Caco-2 (cell line): ENCODE measurements around the gene CWC22. TPM values are rescaled to one million over a fixed set of nuclear protein-coding genes. Genes with fewer than 3 reads are reported as not detected.

ENCODE experiments used
- BruUV-seq: library from RNA; stranded (reverse); fragments of 400-500 nt; replicated peaks from 2 replicates; lab custom pipeline; 2021; lab: Mats Ljungman, UMichigan
- CTCF ChIA-PET: fragments of 300-600 bp; sonication (Branson Sonifier 250); formaldehyde crosslinking; loops from one replicate; lab custom pipeline; 2022; ENCODE audit warnings: antibody characterized with exemption; lab: Charles Lee
- POLR2A ChIA-PET: fragments of 300-600 bp; sonication (Branson Sonifier 250); formaldehyde crosslinking; loops from one replicate; lab custom pipeline; 2022; ENCODE audit warnings: antibody characterized with exemption; lab: Charles Lee
- DNase-seq, 2 experiments: peaks; one replicate each; pipeline versions ENCODE4 v3.0.0 to v3.0.0-alpha.2; 2020 to 2022
- H3K27me3 ChIP-seq: replicated peaks from 2 replicates; pipeline ENCODE4 v1.6.0; 2011; ENCODE audit warnings: low read length; ENCODE audit not compliant: control insufficient read depth, insufficient read depth
- H3K36me3 ChIP-seq: 2 replicates; pipeline ENCODE4 v1.5.1; 2011; ENCODE audit warnings: low read length; ENCODE audit not compliant: control insufficient read depth, insufficient read depth
- H3K4me1 ChIP-seq: fragments of 250-450 bp; sonication (Bioruptor Pico); 2 replicates; pipeline ENCODE4 v1.5.1; 2020; ENCODE audit warnings: mild to moderate bottlenecking
- H3K4me3 ChIP-seq: 2 replicates; pipeline ENCODE4 v1.5.1; 2011; ENCODE audit warnings: low read depth, mild to moderate bottlenecking, control low read depth, low read length
- H3K9me3 ChIP-seq: fragments of 250-450 bp; sonication (Bioruptor Pico); 2 replicates; pipeline ENCODE4 v1.5.1; 2020; ENCODE audit warnings: mild to moderate bottlenecking, moderate library complexity
- H3K27ac Mint-ChIP-seq: one replicate; pipeline ENCODE4 v1.8.0; 2022; ENCODE audit warnings: mixed read lengths; ENCODE audit not compliant: unreplicated experiment
- H3K27me3 Mint-ChIP-seq: one replicate; pipeline ENCODE4 v1.8.0; 2022; ENCODE audit warnings: mixed read lengths; ENCODE audit not compliant: insufficient read depth, unreplicated experiment
- H3K36me3 Mint-ChIP-seq: one replicate; pipeline ENCODE4 v1.8.0; 2022; ENCODE audit warnings: mild to moderate bottlenecking, mixed read lengths; ENCODE audit not compliant: insufficient read depth, unreplicated experiment
- H3K4me1 Mint-ChIP-seq: one replicate; pipeline ENCODE4 v1.8.0; 2022; ENCODE audit warnings: low read depth, mixed read lengths; ENCODE audit not compliant: unreplicated experiment
- H3K4me3 Mint-ChIP-seq: one replicate; pipeline ENCODE4 v1.8.0; 2022; ENCODE audit warnings: mild to moderate bottlenecking, moderate library complexity, mixed read lengths; ENCODE audit not compliant: unreplicated experiment
- H3K9me3 Mint-ChIP-seq: one replicate; pipeline ENCODE4 v1.8.0; 2022; ENCODE audit warnings: mixed read lengths; ENCODE audit not compliant: unreplicated experiment
- CTCF ChIP-seq, 2 experiments: fragments of 200-600 bp in 1 of 2; IDR thresholded peaks; 1 replicate in 1 of 2; 2 replicates in 1 of 2; pipeline versions ENCODE4 v1.5.1 to v1.8.0; 2011 to 2022; ENCODE audit warnings: antibody characterized with exemption in 1 of 2, control low read depth in 1 of 2, inconsistent platforms in 1 of 2, low read depth in 1 of 2, low read length in 1 of 2, mild to moderate bottlenecking in 1 of 2, moderate library complexity in 1 of 2; ENCODE audit not compliant: insufficient read depth in 1 of 2, severe bottlenecking in 1 of 2, unreplicated experiment in 1 of 2
- intact Hi-C: fragments of 100-400 bp; cut with micrococcal nuclease; formaldehyde crosslinking; loops from one replicate; pipeline ENCODE4 v1.10.0; 2022; ENCODE audit not compliant: unreplicated experiment
- total RNA-seq: library from RNA; stranded (reverse); gene quantifications from 2 replicates; pipeline ENCODE4 v1.2.3, GENCODE V29; 2022

The CWC22 gene
- total RNA-seq, 1 experiment from 2014 or later = 20.3 TPM

- CTCF ChIA-PET = no interaction called here
- Histone ChIP-seq H3K27me3 (no peaks in the 10 kb centered on the region), H3K36me3 (no peaks in the 10 kb centered on the region), H3K4me1 (no peaks in the 10 kb centered on the region), H3K9me3 (no peaks in the 10 kb centered on the region), H3K4me3 (no peak overlapping the region)
- peak; percentile 15 to 35 for DNase-seq
- Mint-ChIP-seq H3K9me3 (no peaks in the 10 kb centered on the region), H3K36me3 (no peaks in the 10 kb centered on the region), H3K4me1 (no peaks in the 10 kb centered on the region), H3K4me3 (no peak overlapping the region), H3K27me3 (no peaks in the 10 kb centered on the region), H3K27ac (no peak overlapping the region)
- no peak for TF ChIP-seq CTCF (IDR thresholded peaks at IDR 0.05; ENCODE audit: insufficient read depth in 1 of 2, low read depth in 1 of 2, low read length in 1 of 2, severe bottlenecking in 1 of 2, unreplicated experiment in 1 of 2)
- no TSS peak for BruUV-seq
- intact Hi-C loops = loop anchor here (5.0 kb wide), 2 partner anchors 77 to 527 kb away; partner anchors contain the start of gene ZNF385B
- POLR2A ChIA-PET = no interaction called here
Observed at GRCh38 chr2:179939259-179939658, 67.8 kb downstream of the CWC22 start.

GRCh38 chr2:179938026-179938425 lies 69.1 kb downstream of the CWC22 start:
- no peaks in the 10 kb centered on the region for H3K9me3 Mint-ChIP-seq
- POLR2A ChIA-PET = no interaction called here
- H3K4me1 ChIP-seq = no peaks in the 10 kb centered on the region

GRCh38 chr2:179936654-179937053 lies 70.4 kb downstream of the CWC22 start:
- intact Hi-C loops = loop anchor here (1.0 to 5.0 kb wide), 3 partner anchors 74 to 524 kb away; partner anchors contain the start of gene ZNF385B
- POLR2A ChIA-PET = no interaction called here
- peak; percentile 71 for TF ChIP-seq CTCF (IDR thresholded peaks at IDR 0.05; ENCODE audit: insufficient read depth in 1 of 2, low read depth in 1 of 2, low read length in 1 of 2, severe bottlenecking in 1 of 2, unreplicated experiment in 1 of 2)

More at GRCh38 chr2:179938026-179938425, 69.1 kb downstream of the CWC22 start:
- no peak for TF ChIP-seq CTCF (IDR thresholded peaks at IDR 0.05; ENCODE audit: insufficient read depth in 1 of 2, low read depth in 1 of 2, low read length in 1 of 2, severe bottlenecking in 1 of 2, unreplicated experiment in 1 of 2)
- no peak overlapping the region for H3K4me3 ChIP-seq
- no peak for DNase-seq
- no peaks in the 10 kb centered on the region for H3K27me3 ChIP-seq
- intact Hi-C loops = loop anchor here (5.0 kb wide), 2 partner anchors 76 to 526 kb away; partner anchors contain the start of gene ZNF385B
- CTCF ChIA-PET = no interaction called here
- no peaks in the 10 kb centered on the region for H3K9me3 ChIP-seq
- Mint-ChIP-seq H3K4me1 (no peaks in the 10 kb centered on the region), H3K27me3 (no peaks in the 10 kb centered on the region), H3K4me3 (no peak overlapping the region), H3K36me3 (no peaks in the 10 kb centered on the region), H3K27ac (no peak overlapping the region)
- no TSS peak for BruUV-seq
- H3K36me3 ChIP-seq = no peaks in the 10 kb centered on the region

More at GRCh38 chr2:179936654-179937053, 70.4 kb downstream of the CWC22 start:
- Mint-ChIP-seq H3K36me3 (no peaks in the 10 kb centered on the region), H3K4me3 (no peak overlapping the region), H3K27me3 (no peaks in the 10 kb centered on the region), H3K9me3 (no peaks in the 10 kb centered on the region), H3K27ac (no peak overlapping the region), H3K4me1 (no peaks in the 10 kb centered on the region)
- peak; percentile 57 to 77 for DNase-seq
- H3K4me1 ChIP-seq = no peaks in the 10 kb centered on the region
- no peak overlapping the region for H3K4me3 ChIP-seq
- H3K36me3 ChIP-seq = no peaks in the 10 kb centered on the region
- CTCF ChIA-PET = interaction anchor here (0.6 kb wide), 1 partner anchor 94 kb away, joined by 3 read pairs; no protein-coding TSS in a partner anchor
- no TSS peak for BruUV-seq
- no peaks in the 10 kb centered on the region for H3K27me3 ChIP-seq
- H3K9me3 ChIP-seq = no peaks in the 10 kb centered on the region
